ENCODE results near the gene DDB1. TPM values are rescaled to one million over a fixed set of nuclear protein-coding genes. Genes with fewer than 3 reads are reported as not detected.
"Not testable (repeated sequence)": the region's sequence is repeated elsewhere in the genome, so short reads cannot be mapped to it uniquely, and the experiment has no call there.

The DDB1 gene
- total and polyA plus RNA-seq, 7 experiments from 2014 or later, result 113 to 213 (median 157) TPM

GRCh38 chr11:61264371-61264770 lies 68.5 kb downstream of the DDB1 start:
- intact Hi-C loops (cut with micrococcal nuclease), result no loop called here
- H3K4me3 ChIP-seq (ENCODE audit: low read length), result no peak overlapping the region
- no peaks in the 10 kb centered on the region for H3K4me1 Mint-ChIP-seq
- H3K4me3 Mint-ChIP-seq, result no peak overlapping the region
- no peak overlapping the region for H3K27ac ChIP-seq (ENCODE audit: low read depth, low read length)
- no peaks in the 10 kb centered on the region for H3K36me3 ChIP-seq (ENCODE audit: control insufficient read depth in 2 of 3, insufficient read depth in 3 of 3, low read length in 3 of 3)
- CTCF ChIA-PET, result no interaction called here
- H3K27ac Mint-ChIP-seq, result no peak overlapping the region
- H3K9me3 ChIP-seq (ENCODE audit: control insufficient read depth in 2 of 3, low read length in 3 of 3), result no peaks in the 10 kb centered on the region
- H3K4me1 ChIP-seq (ENCODE audit: control insufficient read depth in 2 of 2, insufficient read depth in 2 of 2, low read length in 2 of 2), result no peaks in the 10 kb centered on the region
- no peaks in the 10 kb centered on the region for H3K9me3 Mint-ChIP-seq
- no peaks in the 10 kb centered on the region for H3K27me3 ChIP-seq (ENCODE audit: control insufficient read depth in 2 of 2, insufficient read depth in 2 of 2, low read length in 2 of 2)
- ATAC-seq (no peak), DNase-seq (no peak)
- POLR2A ChIA-PET, result no interaction called here
- H3K27me3 Mint-ChIP-seq, result no peaks in the 10 kb centered on the region
- H3K36me3 Mint-ChIP-seq, result no peaks in the 10 kb centered on the region

GRCh38 chr11:61259363-61259762 lies 73.5 kb downstream of the DDB1 start:
- DNase-seq, result no peak
- ChIA-PET POLR2A (no interaction called here), CTCF (interaction anchor here (0.7 to 1.0 kb wide), 2 partner anchors 126 to 486 kb away, joined by 3 to 4 read pairs; no protein-coding TSS in a partner anchor)
- H3K27ac Mint-ChIP-seq, result no peak overlapping the region
- Histone ChIP-seq H3K27ac (ENCODE audit: low read depth, low read length) (no peak overlapping the region), H3K4me1 (ENCODE audit: control insufficient read depth in 2 of 2, insufficient read depth in 2 of 2, low read length in 2 of 2) (no peaks in the 10 kb centered on the region), H3K36me3 (ENCODE audit: control insufficient read depth in 2 of 3, insufficient read depth in 3 of 3, low read length in 3 of 3) (no peaks in the 10 kb centered on the region), H3K27me3 (ENCODE audit: control insufficient read depth in 2 of 2, insufficient read depth in 2 of 2, low read length in 2 of 2) (no peaks in the 10 kb centered on the region), H3K9me3 (ENCODE audit: control insufficient read depth in 2 of 3, low read length in 3 of 3) (no peaks in the 10 kb centered on the region), H3K4me3 (ENCODE audit: low read length) (no peak overlapping the region)
- ATAC-seq, result no peak
- no peaks in the 10 kb centered on the region for H3K36me3 Mint-ChIP-seq
- H3K4me1 Mint-ChIP-seq, result peaks cover 0 to 1% (median 0%) of the 10 kb centered on the region in 7 donors
- no peak overlapping the region for H3K4me3 Mint-ChIP-seq
- H3K27me3 Mint-ChIP-seq, result no peaks in the 10 kb centered on the region
- intact Hi-C loops (cut with micrococcal nuclease), result no loop called here
- no peaks in the 10 kb centered on the region for H3K9me3 Mint-ChIP-seq

GRCh38 chr11:61258546-61258945 lies 74.4 kb downstream of the DDB1 start:
- Mint-ChIP-seq H3K27me3 (no peaks in the 10 kb centered on the region), H3K9me3 (no peaks in the 10 kb centered on the region), H3K4me3 (no peak overlapping the region), H3K4me1 (peaks cover 0 to 1% (median 0%) of the 10 kb centered on the region in 7 donors), H3K36me3 (no peaks in the 10 kb centered on the region), H3K27ac (no peak overlapping the region)
- Histone ChIP-seq H3K4me1 (ENCODE audit: control insufficient read depth in 2 of 2, insufficient read depth in 2 of 2, low read length in 2 of 2) (no peaks in the 10 kb centered on the region), H3K36me3 (ENCODE audit: control insufficient read depth in 2 of 3, insufficient read depth in 3 of 3, low read length in 3 of 3) (no peaks in the 10 kb centered on the region), H3K4me3 (ENCODE audit: low read length) (no peak overlapping the region), H3K9me3 (ENCODE audit: control insufficient read depth in 2 of 3, low read length in 3 of 3) (no peaks in the 10 kb centered on the region), H3K27ac (ENCODE audit: low read depth, low read length) (no peak overlapping the region), H3K27me3 (ENCODE audit: control insufficient read depth in 2 of 2, insufficient read depth in 2 of 2, low read length in 2 of 2) (no peaks in the 10 kb centered on the region)
- intact Hi-C loops (cut with micrococcal nuclease), result no loop called here
- POLR2A ChIA-PET, result no interaction called here
- DNase-seq (no peak), ATAC-seq (no peak)
- CTCF ChIA-PET, result interaction anchor here (1.0 kb wide), 1 partner anchor 127 kb away, joined by 4 read pairs; no protein-coding TSS in a partner anchor

- ATAC-seq, result peak; percentile 60
- peaks cover 0 to 3% (median 0%) of the 10 kb centered on the region in 5 donors for H3K27me3 Mint-ChIP-seq
- Histone ChIP-seq H3K36me3 (ENCODE audit: control insufficient read depth in 2 of 3, insufficient read depth in 3 of 3, low read length in 3 of 3) (no peaks in the 10 kb centered on the region), H3K4me3 (ENCODE audit: low read length) (no peak overlapping the region), H3K27ac (ENCODE audit: low read depth, low read length) (no peak overlapping the region), H3K4me1 (ENCODE audit: control insufficient read depth in 2 of 2, insufficient read depth in 2 of 2, low read length in 2 of 2) (no peaks in the 10 kb centered on the region), H3K27me3 (ENCODE audit: control insufficient read depth in 2 of 2, insufficient read depth in 2 of 2, low read length in 2 of 2) (no peaks in the 10 kb centered on the region), H3K9me3 (ENCODE audit: control insufficient read depth in 2 of 3, low read length in 3 of 3) (no peaks in the 10 kb centered on the region)
- H3K9me3 Mint-ChIP-seq, result no peaks in the 10 kb centered on the region
- H3K4me1 Mint-ChIP-seq, result peaks cover 0 to 3% (median 0%) of the 10 kb centered on the region in 7 donors
- intact Hi-C loops (cut with micrococcal nuclease), result no loop called here
- no peak for DNase-seq
- ChIA-PET POLR2A (no interaction called here), CTCF (interaction anchor here (0.8 kb wide), 1 partner anchor 406 kb away, joined by 8 read pairs; no protein-coding TSS in a partner anchor)
- no peak overlapping the region for H3K27ac Mint-ChIP-seq
- H3K36me3 Mint-ChIP-seq, result no peaks in the 10 kb centered on the region
- no peak overlapping the region for H3K4me3 Mint-ChIP-seq
Measured at GRCh38 chr11:61256710-61257482, 76.0 kb downstream of the DDB1 start.

GRCh38 chr11:61254403-61255025 lies 78.4 kb downstream of the DDB1 start:
- no peaks in the 10 kb centered on the region for H3K9me3 Mint-ChIP-seq
- no peaks in the 10 kb centered on the region for H3K27me3 ChIP-seq (ENCODE audit: control insufficient read depth in 2 of 2, insufficient read depth in 2 of 2, low read length in 2 of 2)
- no peak overlapping the region for H3K4me3 Mint-ChIP-seq
- DNase-seq (peak; percentile 7 to 72 (median 47)), ATAC-seq (peak; percentile 85)
- intact Hi-C loops (cut with micrococcal nuclease), result loop anchor here (1.0 kb wide), 2 partner anchors 40 to 131 kb away; no protein-coding TSS in a partner anchor
- H3K4me1 ChIP-seq (ENCODE audit: control insufficient read depth in 2 of 2, insufficient read depth in 2 of 2, low read length in 2 of 2), result no peaks in the 10 kb centered on the region
- H3K27ac ChIP-seq (ENCODE audit: low read depth, low read length), result no peak overlapping the region
- H3K4me3 ChIP-seq (ENCODE audit: low read length), result no peak overlapping the region
- H3K36me3 ChIP-seq (ENCODE audit: control insufficient read depth in 2 of 3, insufficient read depth in 3 of 3, low read length in 3 of 3), result no peaks in the 10 kb centered on the region
- peaks cover 0 to 3% (median 0%) of the 10 kb centered on the region in 7 donors for H3K4me1 Mint-ChIP-seq
- no peaks in the 10 kb centered on the region for H3K36me3 Mint-ChIP-seq
- no peak overlapping the region for H3K27ac Mint-ChIP-seq
- POLR2A ChIA-PET, result no interaction called here
- H3K27me3 Mint-ChIP-seq, result peaks cover 0 to 4% (median 0%) of the 10 kb centered on the region in 5 donors
- no peaks in the 10 kb centered on the region for H3K9me3 ChIP-seq (ENCODE audit: control insufficient read depth in 2 of 3, low read length in 3 of 3)
- CTCF ChIA-PET, result interaction anchor here (0.6 to 1.5 kb wide), 6 partner anchors 50 to 181 kb away, joined by 3 to 8 read pairs (median 3); no protein-coding TSS in a partner anchor

GRCh38 chr11:61252332-61252731 lies 80.6 kb downstream of the DDB1 start:
- CTCF ChIA-PET; H3K9me3 ChIP-seq (ENCODE audit: control insufficient read depth in 2 of 3, low read length in 3 of 3); H3K4me1 Mint-ChIP-seq; H3K36me3 Mint-ChIP-seq; H3K9me3 Mint-ChIP-seq; H3K27me3 ChIP-seq (ENCODE audit: control insufficient read depth in 2 of 2, insufficient read depth in 2 of 2, low read length in 2 of 2); H3K27ac ChIP-seq (ENCODE audit: low read depth, low read length); ATAC-seq; intact Hi-C loops (cut with micrococcal nuclease); H3K4me3 Mint-ChIP-seq; DNase-seq; H3K4me1 ChIP-seq (ENCODE audit: control insufficient read depth in 2 of 2, insufficient read depth in 2 of 2, low read length in 2 of 2); POLR2A ChIA-PET; H3K36me3 ChIP-seq (ENCODE audit: control insufficient read depth in 2 of 3, insufficient read depth in 3 of 3, low read length in 3 of 3); H3K27me3 Mint-ChIP-seq; H3K4me3 ChIP-seq (ENCODE audit: low read length): not testable (repeated sequence)
- peak overlapping the region in 1 of 9 donors; percentile 3 for H3K27ac Mint-ChIP-seq

All from naive thymus-derived CD4-positive, alpha-beta T cell (primary cell).